OCI-LY7 (cell line): ENCODE measurements around the gene LMO3. TPM values are rescaled to one million over a fixed set of nuclear protein-coding genes. Genes with fewer than 3 reads are reported as not detected.

Source experiments
- BruUV-seq: library from RNA; stranded (reverse); fragments of 400-500 nt; replicated peaks from 2 replicates; lab custom pipeline; 2021; lab: Mats Ljungman, UMichigan
- CTCF ChIA-PET: fragments of 300-600 bp; sonication (Branson Sonifier 250); formaldehyde crosslinking; loops from one replicate; lab custom pipeline; 2022; ENCODE audit warnings: antibody characterized with exemption; ENCODE audit not compliant: unreplicated experiment; lab: Charles Lee
- POLR2A ChIA-PET: fragments of 300-600 bp; sonication (Branson Sonifier 250); formaldehyde crosslinking; loops from one replicate; lab custom pipeline; 2022; ENCODE audit warnings: antibody characterized with exemption; lab: Charles Lee
- DNase-seq: peaks from one replicate; pipeline ENCODE4 v3.0.0-alpha.2; 2015; ENCODE audit warnings: low spot score
- H2AFZ ChIP-seq: fragments of 200-600 bp; sonication (generic), shearing (Covaris generic); 2 replicates; pipeline ENCODE4 v1.6.1; 2014; ENCODE audit warnings: mild to moderate bottlenecking, antibody characterized with exemption, low read length, moderate library complexity
- H3K27ac ChIP-seq: fragments of 200-600 bp; sonication (generic); 2 replicates; pipeline ENCODE4 v1.5.1; 2014; ENCODE audit warnings: mixed run types, low read depth, mild to moderate bottlenecking, moderate library complexity, low read length, inconsistent platforms; ENCODE audit not compliant: poor library complexity, severe bottlenecking
- H3K36me3 ChIP-seq: fragments of 200-600 bp; sonication (generic); 2 replicates; pipeline ENCODE4 v1.6.1; 2014; ENCODE audit warnings: mild to moderate bottlenecking, antibody characterized with exemption, low read length, moderate library complexity, mixed read lengths; ENCODE audit not compliant: insufficient read depth
- H3K4me1 ChIP-seq: fragments of 200-600 bp; sonication (generic); 2 replicates; pipeline ENCODE4 v1.5.1; 2014; ENCODE audit warnings: mild to moderate bottlenecking, low read length; ENCODE audit not compliant: insufficient read depth, poor library complexity, severe bottlenecking
- H3K4me2 ChIP-seq: fragments of 200-600 bp; sonication (generic); 2 replicates; pipeline ENCODE4 v1.6.1; 2014; ENCODE audit warnings: mild to moderate bottlenecking, low read length
- H3K4me3 ChIP-seq: fragments of 200-600 bp; sonication (generic); 2 replicates; pipeline ENCODE4 v1.5.1; 2014; ENCODE audit warnings: mild to moderate bottlenecking, low read depth, low read length; ENCODE audit not compliant: poor library complexity, severe bottlenecking
- H3K79me2 ChIP-seq: fragments of 200-600 bp; sonication (generic); 2 replicates; pipeline ENCODE4 v1.6.1; 2016; ENCODE audit warnings: low read depth, mild to moderate bottlenecking, low read length, moderate library complexity, mixed read lengths; ENCODE audit not compliant: insufficient read depth
- H3K9me2 ChIP-seq: fragments of 200-600 bp; sonication (generic); 2 replicates; pipeline ENCODE4 v1.6.1; 2016; ENCODE audit warnings: mild to moderate bottlenecking, low read length, mixed read lengths; ENCODE audit not compliant: insufficient read depth
- H3K9me3 ChIP-seq: fragments of 200-600 bp; sonication (generic); 2 replicates; pipeline ENCODE4 v1.6.1; 2014; ENCODE audit warnings: mild to moderate bottlenecking, mixed run types, low read length, mixed read lengths
- H4K20me1 ChIP-seq: fragments of 200-600 bp; sonication (generic); 2 replicates; pipeline ENCODE4 v1.6.1; 2014; ENCODE audit warnings: mild to moderate bottlenecking, antibody characterized with exemption, low read length, moderate library complexity, mixed read lengths; ENCODE audit not compliant: insufficient read depth
- EZH2phosphoT487 ChIP-seq: fragments of 200-600 bp; sonication (generic); IDR thresholded peaks from 2 replicates; pipeline ENCODE4 v1.6.1; 2018; ENCODE audit warnings: low read depth, borderline replicate concordance, mild to moderate bottlenecking, mixed run types, antibody characterized with exemption, low read length, moderate library complexity, mixed read lengths
- intact Hi-C: fragments of 100-400 bp; cut with micrococcal nuclease; formaldehyde crosslinking; loops from one replicate; pipeline ENCODE4 v1.10.0; 2022; ENCODE audit not compliant: unreplicated experiment
- total RNA-seq, 2 experiments: library from RNA; depleted of rRNA in 1 of 2; stranded (reverse); fragments of >200 nt in 1 of 2; shearing (Covaris generic) in 1 of 2; gene quantifications; 2 replicates each; pipeline ENCODE4 v1.2.3, GENCODE V29; 2014 to 2022
- TF ChIP-seq, protein P1 (sequence below): fragments of 200-600 bp; sonication (generic); conservative IDR thresholded peaks from 2 replicates; pipeline ENCODE4 v1.5.1; 2014; ENCODE audit warnings: mild to moderate bottlenecking, antibody characterized with exemption, low read length, moderate library complexity, mixed read lengths

Gene LMO3
- total RNA-seq, 2 experiments from 2014 or later, result 10.6 to 13.1 TPM

DNA sequence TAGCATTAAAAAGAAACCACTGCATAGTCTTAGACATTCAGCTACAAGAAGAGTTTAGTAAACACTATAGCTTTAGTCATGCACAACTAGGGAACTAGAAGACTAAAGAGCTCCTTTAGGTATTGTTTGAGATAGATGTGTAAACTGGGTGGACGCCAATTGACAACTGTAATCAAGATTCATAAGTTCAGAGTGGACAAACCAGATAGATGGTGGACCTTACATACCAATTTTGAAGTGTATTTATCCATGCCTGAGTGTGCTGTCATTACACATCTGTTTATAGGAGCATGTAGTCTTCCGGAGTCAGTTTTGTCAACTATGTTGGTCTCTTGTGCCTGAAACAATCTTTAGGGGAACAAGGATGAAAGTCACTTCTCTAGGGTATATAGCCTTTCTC lies 96.6 kb downstream of the LMO3 start:
- POLR2A ChIA-PET, result interaction anchor here (2.1 kb wide), 1 partner anchor 10 kb away, joined by 8 read pairs; no protein-coding TSS in a partner anchor
- Histone ChIP-seq H3K4me1 (no peaks in the 10 kb centered on the region), H3K4me3 (no peak overlapping the region), H3K9me3 (no peaks in the 10 kb centered on the region), H4K20me1 (no peaks in the 10 kb centered on the region), H3K9me2 (0 out of 2 replicates have a peak, but pooled peaks cover 3% of the 10 kb centered on the region), H3K79me2 (no peaks in the 10 kb centered on the region), H3K4me2 (no peak overlapping the region), H3K36me3 (no peaks in the 10 kb centered on the region), H3K27ac (no peak overlapping the region), H2AFZ (no peak overlapping the region)
- TF ChIP-seq, protein P1, sequence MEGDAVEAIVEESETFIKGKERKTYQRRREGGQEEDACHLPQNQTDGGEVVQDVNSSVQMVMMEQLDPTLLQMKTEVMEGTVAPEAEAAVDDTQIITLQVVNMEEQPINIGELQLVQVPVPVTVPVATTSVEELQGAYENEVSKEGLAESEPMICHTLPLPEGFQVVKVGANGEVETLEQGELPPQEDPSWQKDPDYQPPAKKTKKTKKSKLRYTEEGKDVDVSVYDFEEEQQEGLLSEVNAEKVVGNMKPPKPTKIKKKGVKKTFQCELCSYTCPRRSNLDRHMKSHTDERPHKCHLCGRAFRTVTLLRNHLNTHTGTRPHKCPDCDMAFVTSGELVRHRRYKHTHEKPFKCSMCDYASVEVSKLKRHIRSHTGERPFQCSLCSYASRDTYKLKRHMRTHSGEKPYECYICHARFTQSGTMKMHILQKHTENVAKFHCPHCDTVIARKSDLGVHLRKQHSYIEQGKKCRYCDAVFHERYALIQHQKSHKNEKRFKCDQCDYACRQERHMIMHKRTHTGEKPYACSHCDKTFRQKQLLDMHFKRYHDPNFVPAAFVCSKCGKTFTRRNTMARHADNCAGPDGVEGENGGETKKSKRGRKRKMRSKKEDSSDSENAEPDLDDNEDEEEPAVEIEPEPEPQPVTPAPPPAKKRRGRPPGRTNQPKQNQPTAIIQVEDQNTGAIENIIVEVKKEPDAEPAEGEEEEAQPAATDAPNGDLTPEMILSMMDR, result no peak
- no peak for TF ChIP-seq EZH2phosphoT487
- CTCF ChIA-PET, result no interaction called here
- intact Hi-C loops, result no loop called here
- BruUV-seq, result no TSS peak
- no peak for DNase-seq

DNA sequence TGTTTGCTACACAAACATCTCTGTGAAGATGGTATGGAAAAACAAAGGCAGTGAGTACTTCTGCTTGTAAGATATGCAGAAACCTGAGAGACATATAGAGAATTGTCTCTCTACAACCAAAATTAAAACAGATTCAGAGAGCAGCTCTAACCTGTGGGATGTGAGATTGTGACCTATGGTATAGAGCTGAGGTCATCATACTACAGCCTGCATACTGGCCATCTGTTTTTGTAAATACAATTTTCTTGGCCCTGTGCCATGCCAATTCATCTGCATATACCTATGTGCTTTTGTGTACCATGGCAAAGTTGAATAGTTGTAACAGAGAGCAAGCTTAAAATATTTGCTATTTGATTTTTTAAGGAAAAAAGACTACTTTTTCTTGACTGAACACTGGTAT lies 99.6 kb downstream of the LMO3 start:
- Histone ChIP-seq H3K9me2 (no peaks in the 10 kb centered on the region), H3K4me2 (no peak overlapping the region), H3K4me1 (no peaks in the 10 kb centered on the region), H2AFZ (no peak overlapping the region), H3K9me3 (no peaks in the 10 kb centered on the region), H3K79me2 (no peaks in the 10 kb centered on the region), H3K4me3 (no peak overlapping the region), H3K27ac (no peak overlapping the region), H4K20me1 (no peaks in the 10 kb centered on the region), H3K36me3 (no peaks in the 10 kb centered on the region)
- no TSS peak for BruUV-seq
- TF ChIP-seq EZH2phosphoT487, result no peak
- TF ChIP-seq, protein P1, result no peak
- ChIA-PET CTCF (no interaction called here), POLR2A (no interaction called here)
- intact Hi-C loops, result no loop called here
- no peak for DNase-seq

DNA sequence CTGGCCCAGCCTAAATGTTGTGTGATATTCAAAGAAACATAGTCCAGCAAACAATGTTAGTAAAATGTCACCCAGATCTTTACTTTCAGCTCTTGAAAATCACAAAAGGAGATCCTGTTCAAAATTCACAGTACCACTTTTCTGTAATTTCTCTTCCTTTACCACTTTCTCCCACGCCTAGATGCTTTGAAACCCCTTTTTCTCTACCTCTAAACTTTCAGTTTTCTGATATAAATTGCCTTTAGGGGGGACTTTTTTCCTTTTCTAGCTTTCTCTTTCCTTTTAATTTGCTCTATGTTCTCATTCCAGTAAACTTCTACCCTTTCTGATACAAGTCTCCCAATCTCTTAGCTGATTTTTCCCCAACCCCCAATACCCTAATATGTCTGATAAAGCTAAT lies 101.8 kb downstream of the LMO3 start:
- Histone ChIP-seq H3K79me2 (no peaks in the 10 kb centered on the region), H3K9me2 (no peaks in the 10 kb centered on the region), H3K4me1 (no peaks in the 10 kb centered on the region), H4K20me1 (no peaks in the 10 kb centered on the region), H3K27ac (no peak overlapping the region), H2AFZ (no peak overlapping the region), H3K36me3 (no peaks in the 10 kb centered on the region), H3K4me3 (no peak overlapping the region), H3K9me3 (no peaks in the 10 kb centered on the region), H3K4me2 (no peak overlapping the region)
- BruUV-seq, result no TSS peak
- intact Hi-C loops, result no loop called here
- no peak for TF ChIP-seq EZH2phosphoT487
- TF ChIP-seq, protein P1, result no peak
- DNase-seq, result no peak
- ChIA-PET CTCF (no interaction called here), POLR2A (no interaction called here)
